OCI-LY3 (cell line): ENCODE measurements around the gene RRP9.

ENCODE experiments used
- EZH2phosphoT487 ChIP-seq: fragments of 200-600 bp; shearing (Covaris generic); IDR thresholded peaks from 2 replicates; pipeline ENCODE4 v1.6.1; 2018; ENCODE audit warnings: antibody characterized with exemption, mixed run types, low read depth
- TF ChIP-seq, protein P1 (sequence below): fragments of 200-600, 300-600 bp; sonication (generic); IDR thresholded peaks from 2 replicates; pipeline ENCODE4 v1.5.1; 2014; ENCODE audit warnings: antibody characterized with exemption, low read length, low read depth

DNA sequence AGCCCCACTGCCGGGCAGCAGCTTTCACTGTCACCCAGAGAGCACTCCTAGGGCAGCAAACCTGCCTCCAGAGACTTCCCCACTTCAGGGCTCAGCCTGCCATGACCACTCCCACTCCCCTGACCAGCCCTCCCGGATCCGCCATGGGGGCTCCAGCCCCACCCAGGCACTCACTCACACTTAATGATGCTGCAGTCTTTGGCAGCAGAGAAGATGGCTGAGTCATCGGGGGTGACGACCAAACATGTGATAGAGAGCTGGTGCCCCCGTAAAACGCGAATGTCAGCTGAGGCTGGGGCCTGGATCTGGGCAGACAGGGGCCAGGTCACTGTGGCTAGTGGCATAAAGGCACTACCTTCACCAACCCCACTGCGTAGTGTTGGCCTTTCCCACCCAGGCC lies 4.7 kb downstream of the RRP9 start:
- TF ChIP-seq, protein P1, sequence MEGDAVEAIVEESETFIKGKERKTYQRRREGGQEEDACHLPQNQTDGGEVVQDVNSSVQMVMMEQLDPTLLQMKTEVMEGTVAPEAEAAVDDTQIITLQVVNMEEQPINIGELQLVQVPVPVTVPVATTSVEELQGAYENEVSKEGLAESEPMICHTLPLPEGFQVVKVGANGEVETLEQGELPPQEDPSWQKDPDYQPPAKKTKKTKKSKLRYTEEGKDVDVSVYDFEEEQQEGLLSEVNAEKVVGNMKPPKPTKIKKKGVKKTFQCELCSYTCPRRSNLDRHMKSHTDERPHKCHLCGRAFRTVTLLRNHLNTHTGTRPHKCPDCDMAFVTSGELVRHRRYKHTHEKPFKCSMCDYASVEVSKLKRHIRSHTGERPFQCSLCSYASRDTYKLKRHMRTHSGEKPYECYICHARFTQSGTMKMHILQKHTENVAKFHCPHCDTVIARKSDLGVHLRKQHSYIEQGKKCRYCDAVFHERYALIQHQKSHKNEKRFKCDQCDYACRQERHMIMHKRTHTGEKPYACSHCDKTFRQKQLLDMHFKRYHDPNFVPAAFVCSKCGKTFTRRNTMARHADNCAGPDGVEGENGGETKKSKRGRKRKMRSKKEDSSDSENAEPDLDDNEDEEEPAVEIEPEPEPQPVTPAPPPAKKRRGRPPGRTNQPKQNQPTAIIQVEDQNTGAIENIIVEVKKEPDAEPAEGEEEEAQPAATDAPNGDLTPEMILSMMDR = no peak
- TF ChIP-seq EZH2phosphoT487 = no peak
